ENCODE measurements around the gene KTI12. TPM values are rescaled to one million over a fixed set of nuclear protein-coding genes. Genes with fewer than 3 reads are reported as not detected.

KTI12 gene
- total RNA-seq, 1 donor from 2014 or later = 4.2 TPM

DNA sequence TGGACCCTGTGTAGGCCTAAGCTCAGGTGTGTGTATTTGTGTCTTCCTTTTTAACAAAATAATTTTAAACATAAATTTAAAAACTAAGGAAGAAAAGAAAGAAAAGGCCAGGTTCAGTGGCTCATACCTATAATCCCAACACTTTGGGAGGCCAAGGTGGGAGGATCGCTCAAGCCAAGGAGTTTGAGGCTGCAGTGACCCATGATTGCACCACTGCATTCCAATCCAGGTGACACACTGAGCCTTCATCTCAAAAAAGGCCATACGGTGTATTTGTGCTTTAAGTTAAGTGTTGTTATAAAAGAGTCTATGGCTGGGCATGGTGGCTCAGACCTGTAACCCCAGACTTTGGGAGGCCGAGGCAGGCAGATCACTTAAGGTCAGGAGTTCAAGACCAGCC lies 51.4 kb downstream of the KTI12 start:
- no peak for DNase-seq

Small RNA genes lying within 50 kb of the gene (small RNA-seq; reads per million reads assigned to genes)
- gene RN7SL290P (ENCODE audit: low replicate concordance) = not detected

Other genes with a start within 250 kb of the KTI12 start
- 81.2 TPM for gene NRDC, start 155.1 kb downstream of the KTI12 start, total RNA-seq
- gene RAB3B, start 43.1 kb downstream of the KTI12 start, total RNA-seq = 1.9 TPM
- 14.9 TPM for gene TXNDC12, start 21.4 kb upstream of the KTI12 start, total RNA-seq
- 40.2 TPM for gene BTF3L4, start 22.5 kb upstream of the KTI12 start, total RNA-seq
- 41.0 TPM for gene ZFYVE9, start 108.3 kb upstream of the KTI12 start, total RNA-seq